Calu3 (cell line): ENCODE results near the gene PPA1. TPM values are rescaled to one million over a fixed set of nuclear protein-coding genes. Genes with fewer than 3 reads are reported as not detected.

Experiments used
- BruUV-seq: library from RNA; stranded (reverse); fragments of 400-500 nt; replicated peaks from 2 replicates; lab custom pipeline; 2021; lab: Mats Ljungman, UMichigan
- CTCF ChIA-PET: fragments of 300-600 bp; sonication (Branson Sonifier 250); formaldehyde crosslinking; loops from one replicate; lab custom pipeline; 2022; ENCODE audit warnings: antibody characterized with exemption; lab: Charles Lee
- DNase-seq: peaks from one replicate; pipeline ENCODE4 v3.0.0; 2022
- H3K27ac Mint-ChIP-seq: one replicate; pipeline ENCODE4 v1.8.0; 2022; ENCODE audit warnings: mixed read lengths; ENCODE audit not compliant: unreplicated experiment
- H3K27me3 Mint-ChIP-seq: one replicate; pipeline ENCODE4 v1.8.0; 2022; ENCODE audit warnings: mixed read lengths; ENCODE audit not compliant: unreplicated experiment
- H3K36me3 Mint-ChIP-seq: one replicate; pipeline ENCODE4 v1.8.0; 2022; ENCODE audit warnings: mild to moderate bottlenecking, moderate library complexity, mixed read lengths; ENCODE audit not compliant: insufficient read depth, unreplicated experiment
- H3K4me1 Mint-ChIP-seq: one replicate; pipeline ENCODE4 v1.8.0; 2022; ENCODE audit warnings: mild to moderate bottlenecking, low read depth, mixed read lengths; ENCODE audit not compliant: unreplicated experiment
- H3K4me3 Mint-ChIP-seq: one replicate; pipeline ENCODE4 v1.8.0; 2022; ENCODE audit warnings: mild to moderate bottlenecking, low read depth, moderate library complexity, mixed read lengths; ENCODE audit not compliant: unreplicated experiment
- H3K9me3 Mint-ChIP-seq: one replicate; pipeline ENCODE4 v1.8.0; 2022; ENCODE audit warnings: low read depth, mixed read lengths; ENCODE audit not compliant: unreplicated experiment
- CTCF ChIP-seq: fragments of 200-600 bp; IDR thresholded peaks from one replicate; pipeline ENCODE4 v1.8.0; 2022; ENCODE audit warnings: antibody characterized with exemption; ENCODE audit not compliant: unreplicated experiment
- intact Hi-C: fragments of 100-400 bp; cut with micrococcal nuclease; formaldehyde crosslinking; loops from one replicate; pipeline ENCODE4 v1.10.0; 2022; ENCODE audit not compliant: unreplicated experiment
- total RNA-seq: library from RNA; stranded (reverse); gene quantifications from 2 replicates; pipeline ENCODE4 v1.2.3, GENCODE V29; 2022

The PPA1 gene
- total RNA-seq, 1 experiment from 2014 or later, result 280 TPM

DNA sequence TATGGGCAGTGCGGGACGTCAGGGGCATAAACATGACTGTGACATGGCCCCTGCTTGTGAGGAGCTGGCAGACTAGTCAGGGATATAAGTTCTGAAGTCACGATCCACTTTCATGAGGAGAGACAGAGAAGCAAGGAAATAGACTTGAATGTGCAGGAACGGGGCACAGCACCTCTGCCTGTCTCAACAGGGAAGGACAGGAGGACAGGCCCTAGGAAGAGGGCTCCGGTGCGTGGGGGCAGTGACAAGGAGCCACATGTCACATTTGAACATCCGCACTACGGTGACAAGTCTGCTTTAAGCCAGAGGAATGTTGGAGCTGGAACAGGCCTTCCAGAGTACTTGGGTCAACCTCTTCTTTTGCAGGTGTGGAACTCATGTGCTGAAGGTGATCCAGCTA lies 43.1 kb downstream of the PPA1 start:
- no peak overlapping the region for H3K27ac Mint-ChIP-seq
- no peak overlapping the region for H3K4me3 Mint-ChIP-seq
- no TSS peak for BruUV-seq
- no peaks in the 10 kb centered on the region for H3K9me3 Mint-ChIP-seq
- intact Hi-C loops, result no loop called here
- CTCF ChIA-PET, result no interaction called here
- peaks cover 9% of the 10 kb centered on the region for H3K27me3 Mint-ChIP-seq
- no peaks in the 10 kb centered on the region for H3K36me3 Mint-ChIP-seq
- no peaks in the 10 kb centered on the region for H3K4me1 Mint-ChIP-seq
- TF ChIP-seq CTCF, result no peak
- no peak for DNase-seq

DNA sequence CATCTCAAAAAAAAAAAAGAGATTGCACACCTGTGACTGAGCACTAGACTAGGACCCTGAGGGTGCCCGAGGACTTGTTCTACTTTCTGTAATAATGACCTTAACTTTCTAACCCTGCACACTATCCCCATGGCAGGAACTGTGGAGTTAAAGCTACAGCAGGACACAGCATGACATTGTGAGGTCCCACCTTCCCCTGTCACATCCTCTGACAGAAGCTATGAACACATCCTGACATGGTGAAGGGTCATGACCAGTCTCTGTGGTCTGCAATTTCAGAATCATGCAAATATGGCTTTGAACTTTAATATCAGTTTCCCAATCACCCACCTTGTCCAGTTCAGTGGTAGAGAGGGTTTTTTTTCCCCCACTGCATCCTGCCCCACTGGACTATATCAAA lies 44.5 kb downstream of the PPA1 start:
- TF ChIP-seq CTCF, result no peak

GRCh38 chr10:70186571-70186970 lies 46.7 kb downstream of the PPA1 start:
- no peak overlapping the region for H3K27ac Mint-ChIP-seq
- no peak overlapping the region for H3K4me3 Mint-ChIP-seq
- H3K4me1 Mint-ChIP-seq, result no peaks in the 10 kb centered on the region
- BruUV-seq, result no TSS peak
- H3K27me3 Mint-ChIP-seq, result peaks cover 40% of the 10 kb centered on the region
- CTCF ChIA-PET, result no interaction called here
- H3K9me3 Mint-ChIP-seq, result no peaks in the 10 kb centered on the region
- intact Hi-C loops, result no loop called here
- no peak for TF ChIP-seq CTCF
- no peaks in the 10 kb centered on the region for H3K36me3 Mint-ChIP-seq
- no peak for DNase-seq

More for the DNA sequence above, 44.5 kb downstream of the PPA1 start:
- H3K36me3 Mint-ChIP-seq, result no peaks in the 10 kb centered on the region
- intact Hi-C loops, result no loop called here
- no TSS peak for BruUV-seq
- CTCF ChIA-PET, result no interaction called here
- no peak for DNase-seq
- H3K9me3 Mint-ChIP-seq, result no peaks in the 10 kb centered on the region
- no peak overlapping the region for H3K4me3 Mint-ChIP-seq
- no peaks in the 10 kb centered on the region for H3K4me1 Mint-ChIP-seq
- H3K27me3 Mint-ChIP-seq, result peaks cover 22% of the 10 kb centered on the region
- H3K27ac Mint-ChIP-seq, result no peak overlapping the region

DNA sequence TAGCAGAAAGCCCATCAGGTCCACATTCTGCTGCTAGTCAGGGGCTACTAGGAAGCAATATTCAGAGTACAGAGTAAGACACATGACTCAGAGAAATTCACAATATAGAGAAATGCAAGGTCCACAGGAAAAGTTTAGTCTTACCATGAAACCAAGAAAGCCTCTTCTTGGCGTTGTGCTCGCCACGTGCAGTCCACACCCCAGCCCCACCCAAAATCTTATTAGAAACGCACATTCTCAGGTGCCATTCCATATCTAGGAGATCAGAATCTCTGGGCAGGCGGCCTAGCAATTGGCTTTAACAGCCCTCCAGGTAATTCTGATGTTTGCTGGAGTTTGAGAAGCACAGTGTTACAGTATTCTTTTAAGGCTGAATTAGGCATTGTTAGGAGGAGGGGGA lies 47.1 kb downstream of the PPA1 start:
- H3K27ac Mint-ChIP-seq, result no peak overlapping the region
- no peaks in the 10 kb centered on the region for H3K9me3 Mint-ChIP-seq
- H3K4me1 Mint-ChIP-seq, result no peaks in the 10 kb centered on the region
- CTCF ChIA-PET, result no interaction called here
- intact Hi-C loops, result no loop called here
- BruUV-seq, result no TSS peak
- no peak for TF ChIP-seq CTCF
- no peak overlapping the region for H3K4me3 Mint-ChIP-seq
- peaks cover 40% of the 10 kb centered on the region for H3K27me3 Mint-ChIP-seq
- DNase-seq, result no peak
- H3K36me3 Mint-ChIP-seq, result no peaks in the 10 kb centered on the region
